Central memory CD8-positive, alpha-beta T cell (primary cell): ENCODE measurements around the gene IRF6.

Experiments
- ATAC-seq: fragments of 150-1000 bp; cut with Tn5 transposase; replicated peaks from 2 replicates; pipeline ENCODE4 v1.10.0; 2022; ENCODE audit warnings: mild to moderate bottlenecking, moderate FRiP score, moderate number of reproducible peaks; ENCODE audit not compliant: poor library complexity, severe bottlenecking; ENCODE audit errors: extremely low read depth
- DNase-seq, 2 donors: peaks; one replicate each; pipeline ENCODE4 v3.0.0; 2021; ENCODE audit warnings: low spot score in 2 of 2
- H3K27ac Mint-ChIP-seq: one replicate; pipeline ENCODE4 v1.8.0; 2022; ENCODE audit warnings: low read depth, mild to moderate bottlenecking, moderate library complexity, mixed read lengths
- H3K27me3 Mint-ChIP-seq: one replicate; pipeline ENCODE4 v1.8.0; 2022; ENCODE audit warnings: mixed read lengths
- H3K36me3 Mint-ChIP-seq: one replicate; pipeline ENCODE4 v1.8.0; 2022; ENCODE audit warnings: mild to moderate bottlenecking, moderate library complexity, mixed read lengths; ENCODE audit not compliant: insufficient read depth
- H3K4me1 Mint-ChIP-seq: one replicate; pipeline ENCODE4 v1.8.0; 2022; ENCODE audit warnings: mixed read lengths
- H3K4me3 Mint-ChIP-seq: one replicate; pipeline ENCODE4 v1.8.0; 2022; ENCODE audit warnings: mild to moderate bottlenecking, moderate library complexity, mixed read lengths
- H3K9me3 Mint-ChIP-seq: one replicate; pipeline ENCODE4 v1.8.0; 2022; ENCODE audit warnings: mixed read lengths

Gene IRF6

DNA sequence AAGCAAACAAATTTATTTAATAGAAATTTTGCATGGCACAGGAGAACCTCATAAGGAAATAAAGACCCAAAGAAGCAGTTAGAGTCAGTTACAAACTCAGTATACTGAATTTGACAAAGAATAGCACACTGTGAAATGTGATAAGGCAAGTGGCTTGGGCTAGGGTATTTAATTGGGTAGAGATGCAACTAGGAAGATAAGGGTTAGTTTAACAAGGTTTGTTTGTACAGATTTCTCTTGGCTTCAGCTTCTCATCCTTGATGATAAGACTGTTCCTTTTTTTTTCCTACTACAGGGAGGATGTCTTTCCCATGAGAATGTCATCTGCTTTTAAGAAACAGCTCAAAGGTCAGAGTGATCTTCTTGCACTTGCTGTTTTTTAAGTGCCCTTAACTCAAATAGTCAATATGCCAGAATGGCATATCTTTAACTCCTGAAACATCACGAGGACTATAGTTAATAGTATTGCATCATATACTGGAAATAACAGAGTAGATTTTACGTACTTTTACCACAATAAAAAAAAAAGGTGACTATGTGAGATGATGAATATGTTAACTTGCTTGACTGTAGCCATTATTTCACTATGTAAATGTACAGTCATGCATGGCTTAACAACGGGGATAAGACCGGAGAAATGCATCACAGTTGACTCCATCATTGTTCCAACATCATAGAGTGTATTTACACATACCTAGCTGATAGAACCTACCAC lies 59.3 kb downstream of the IRF6 start:
- Mint-ChIP-seq H3K36me3 (peaks cover 3% of the 10 kb centered on the region), H3K4me1 (peaks cover 36% of the 10 kb centered on the region), H3K27ac (no peak overlapping the region), H3K4me3 (no peak overlapping the region), H3K27me3 (no peaks in the 10 kb centered on the region), H3K9me3 (no peaks in the 10 kb centered on the region)
- DNase-seq, result no peak
- ATAC-seq, result no peak

DNA sequence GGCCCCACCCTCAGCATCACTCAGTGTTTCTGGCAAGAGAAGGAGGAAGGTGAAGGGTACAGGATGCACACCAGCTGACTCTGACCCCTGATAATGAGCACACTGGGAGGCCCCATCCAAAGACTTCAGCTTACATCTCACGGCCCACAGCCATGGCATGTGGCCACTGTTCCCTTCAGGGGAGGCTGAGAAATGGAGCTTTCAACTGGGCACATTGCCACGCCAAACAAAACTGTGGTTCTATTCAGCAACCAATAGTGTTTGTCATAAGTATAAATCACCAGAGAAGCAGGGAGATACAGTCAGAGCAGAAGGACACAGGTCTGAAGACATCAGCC lies 62.8 kb downstream of the IRF6 start:
- H3K4me1 Mint-ChIP-seq, result peaks cover 12% of the 10 kb centered on the region

DNA sequence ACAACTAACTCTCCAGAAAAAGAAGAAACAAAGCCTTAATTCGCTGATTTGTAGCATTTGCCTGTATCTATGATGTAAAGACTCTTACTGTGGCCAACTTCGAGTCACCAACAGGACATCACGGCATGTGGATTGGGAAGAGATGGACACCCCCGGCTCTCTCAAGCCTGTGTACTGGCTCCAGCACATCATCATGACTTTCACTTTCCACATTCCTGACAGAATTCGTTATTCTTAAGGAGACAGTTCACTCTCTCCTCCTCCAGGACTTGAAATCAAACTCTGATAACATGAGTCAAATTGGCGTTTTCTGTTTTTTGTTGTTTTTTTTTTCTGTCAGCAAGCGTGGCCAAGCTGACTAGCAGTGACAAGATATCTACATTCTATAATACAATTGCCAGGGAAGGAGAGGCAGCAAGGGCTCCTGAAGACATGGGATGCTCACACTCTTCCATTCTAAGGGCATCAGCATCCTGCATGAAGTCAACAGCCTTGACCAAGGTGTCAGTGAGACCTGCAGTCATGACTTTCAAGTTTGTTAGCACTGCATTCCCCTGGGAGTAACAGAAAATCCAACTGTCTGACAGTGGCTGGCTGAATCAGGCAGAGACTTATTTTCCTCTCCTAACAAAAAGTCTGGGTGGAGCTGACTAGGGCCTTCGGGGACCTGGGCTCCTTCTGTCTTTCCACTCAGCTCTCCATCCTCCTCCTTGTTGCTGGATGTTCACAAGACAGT lies 63.4 kb downstream of the IRF6 start:
- H3K4me1 Mint-ChIP-seq, result peaks cover 6% of the 10 kb centered on the region
- ATAC-seq (no peak), DNase-seq (no peak)
- H3K27me3 Mint-ChIP-seq, result peaks cover 4% of the 10 kb centered on the region
- no peaks in the 10 kb centered on the region for H3K9me3 Mint-ChIP-seq
- H3K4me3 Mint-ChIP-seq, result no peak overlapping the region
- no peaks in the 10 kb centered on the region for H3K36me3 Mint-ChIP-seq
- no peak overlapping the region for H3K27ac Mint-ChIP-seq

More for the DNA sequence above, 62.8 kb downstream of the IRF6 start:
- Mint-ChIP-seq H3K27me3 (no peaks in the 10 kb centered on the region), H3K4me3 (no peak overlapping the region), H3K27ac (no peak overlapping the region), H3K9me3 (no peaks in the 10 kb centered on the region), H3K36me3 (no peaks in the 10 kb centered on the region)
- DNase-seq, result no peak
- no peak for ATAC-seq

DNA sequence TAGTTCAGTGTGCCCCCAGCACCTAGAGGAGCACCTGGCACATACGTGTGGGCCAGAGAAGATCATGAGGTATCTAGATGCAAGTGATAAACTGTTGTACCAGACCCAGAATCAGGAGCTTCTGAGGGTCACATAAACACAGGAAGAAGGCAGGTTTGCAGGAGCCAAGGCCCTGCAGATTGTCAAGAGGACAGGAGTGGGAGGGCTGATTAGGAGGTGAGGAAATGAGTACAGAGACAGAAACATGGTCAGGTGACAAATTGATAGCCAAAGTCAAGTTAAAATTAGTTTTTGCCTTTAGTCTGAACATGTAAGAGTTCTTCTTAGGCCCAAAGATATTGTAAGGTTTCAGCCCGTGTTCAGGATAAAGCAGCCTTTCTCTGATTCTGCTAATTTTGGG lies 64.1 kb downstream of the IRF6 start:
- Mint-ChIP-seq H3K36me3 (no peaks in the 10 kb centered on the region), H3K27ac (no peak overlapping the region), H3K9me3 (no peaks in the 10 kb centered on the region), H3K4me3 (no peak overlapping the region), H3K27me3 (peaks cover 11% of the 10 kb centered on the region), H3K4me1 (no peaks in the 10 kb centered on the region)
- ATAC-seq (no peak), DNase-seq (no peak)

DNA sequence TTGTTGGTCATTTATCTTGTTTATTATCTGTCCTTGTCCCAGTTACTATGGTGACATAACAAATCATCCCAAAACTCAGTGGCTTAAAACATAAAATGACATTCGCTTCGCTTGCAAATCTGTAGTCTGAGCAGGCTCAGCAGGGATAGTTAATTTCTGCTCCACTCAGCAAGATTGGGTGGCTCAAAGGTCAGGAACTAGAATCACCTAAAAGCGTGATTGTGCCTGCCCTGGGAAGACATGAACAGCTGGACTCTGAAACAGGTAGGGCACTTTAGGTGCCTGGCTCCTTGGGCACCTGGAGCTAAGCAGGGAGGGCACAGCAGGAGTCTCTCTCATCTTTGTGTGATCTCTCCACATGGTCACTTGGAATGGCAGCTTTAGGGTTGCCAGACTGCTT lies 64.7 kb downstream of the IRF6 start:
- H3K4me3 Mint-ChIP-seq, result no peak overlapping the region
- no peaks in the 10 kb centered on the region for H3K9me3 Mint-ChIP-seq
- H3K27ac Mint-ChIP-seq, result no peak overlapping the region
- no peaks in the 10 kb centered on the region for H3K36me3 Mint-ChIP-seq
- no peaks in the 10 kb centered on the region for H3K4me1 Mint-ChIP-seq
- DNase-seq (no peak), ATAC-seq (no peak)
- H3K27me3 Mint-ChIP-seq, result peaks cover 12% of the 10 kb centered on the region

DNA sequence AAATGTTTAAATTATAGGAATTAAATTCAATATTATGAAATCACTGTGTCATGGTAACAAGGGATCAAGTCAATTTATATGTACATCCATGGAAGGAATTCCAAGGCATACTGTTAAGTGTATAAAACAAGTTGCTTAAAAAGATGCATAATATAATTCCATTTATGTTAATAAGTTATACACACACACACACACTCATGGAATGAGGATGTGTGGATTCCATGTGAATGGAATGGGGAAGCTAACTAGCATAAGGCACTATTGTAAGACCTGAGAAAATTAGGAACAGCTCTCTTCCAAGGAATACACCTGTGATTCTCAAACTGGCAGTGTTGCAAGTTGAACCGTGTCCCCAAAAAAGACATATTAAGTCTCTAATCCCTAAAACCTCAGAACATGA lies 67.7 kb downstream of the IRF6 start:
- Mint-ChIP-seq H3K4me3 (no peak overlapping the region), H3K4me1 (no peaks in the 10 kb centered on the region), H3K9me3 (no peaks in the 10 kb centered on the region), H3K27me3 (peaks cover 12% of the 10 kb centered on the region), H3K36me3 (no peaks in the 10 kb centered on the region), H3K27ac (no peak overlapping the region)
- DNase-seq (no peak), ATAC-seq (no peak)

DNA sequence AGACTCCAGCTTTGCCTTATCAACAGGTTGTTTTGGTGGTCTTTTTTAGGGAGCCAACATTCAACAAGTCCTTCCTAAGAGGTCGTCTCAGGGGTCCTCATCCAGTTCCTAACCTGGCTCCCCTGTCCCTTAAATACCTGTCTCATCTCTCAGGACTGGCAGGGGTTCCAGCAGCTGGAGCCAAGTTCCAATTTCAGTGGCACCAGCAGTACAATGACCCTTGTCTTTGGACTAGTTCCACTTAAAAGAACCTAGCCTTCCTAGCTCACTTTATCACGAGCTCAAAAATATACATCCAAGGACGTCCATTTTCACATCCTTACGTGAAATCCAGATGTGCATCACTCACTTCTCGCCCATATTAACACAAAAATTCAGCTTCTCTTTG lies 68.8 kb downstream of the IRF6 start:
- Mint-ChIP-seq H3K9me3 (no peaks in the 10 kb centered on the region), H3K27me3 (peaks cover 12% of the 10 kb centered on the region), H3K4me3 (no peak overlapping the region), H3K27ac (no peak overlapping the region), H3K4me1 (no peaks in the 10 kb centered on the region), H3K36me3 (no peaks in the 10 kb centered on the region)
- no peak for ATAC-seq
- DNase-seq, result no peak

DNA sequence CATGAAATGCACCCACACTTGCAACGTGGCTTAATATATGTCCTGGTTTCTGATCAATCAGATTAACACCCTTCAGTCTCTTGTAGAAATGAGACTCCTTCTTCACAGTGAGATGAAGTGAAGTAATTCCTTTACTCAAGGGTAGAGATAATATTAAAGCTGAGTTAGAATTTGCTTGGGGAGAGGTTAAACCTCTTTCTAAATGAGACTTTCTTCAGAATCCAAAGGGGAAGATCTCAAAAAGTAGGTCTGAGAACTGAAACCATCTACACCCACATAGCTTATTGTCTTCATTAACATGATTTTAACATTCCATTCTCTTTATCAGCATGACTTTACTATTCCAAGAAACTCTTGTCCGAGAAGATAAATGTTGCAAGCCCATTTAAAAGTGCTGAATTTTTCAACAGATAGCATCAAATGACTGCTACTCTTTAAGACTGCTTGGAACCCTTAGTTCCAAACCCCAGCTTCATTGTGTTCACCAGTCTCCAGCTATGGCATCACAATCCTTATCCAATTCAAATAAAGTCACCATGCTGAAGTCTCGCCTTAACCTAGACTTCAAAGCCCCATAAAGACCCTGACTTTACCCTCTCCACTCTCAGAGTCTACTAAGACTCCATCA lies 69.3 kb downstream of the IRF6 start:
- Mint-ChIP-seq H3K4me3 (no peak overlapping the region), H3K4me1 (no peaks in the 10 kb centered on the region), H3K9me3 (no peaks in the 10 kb centered on the region), H3K36me3 (no peaks in the 10 kb centered on the region), H3K27ac (no peak overlapping the region), H3K27me3 (peaks cover 12% of the 10 kb centered on the region)
- DNase-seq, result no peak
- no peak for ATAC-seq
